SK-N-SH treated with all-trans-retinoic acid at 6 μM for 48 hours (cell line): ENCODE data around the gene SCFD2.

Experiments used
- ATAC-seq: fragments of 200-7000 bp; cut with Tn5 transposase; 3 replicates; pipeline ENCODE4 v1.9.1; 2020; ENCODE audit warnings: mild to moderate bottlenecking, moderate library complexity
- ARNTL ChIP-seq: fragments of 450-650 bp; formaldehyde crosslinking; IDR thresholded peaks from 2 replicates; pipeline ENCODE4 v1.5.0; 2020; ENCODE audit warnings: low read depth, mild to moderate bottlenecking, moderate library complexity, borderline replicate concordance
- CSDC2 ChIP-seq: fragments of 250-450 bp; sonication (Bioruptor Pico); IDR thresholded peaks from 2 replicates; pipeline ENCODE4 v1.5.0; 2020; ENCODE audit warnings: mild to moderate bottlenecking, moderate library complexity
- ESRRG ChIP-seq: fragments of 250-450 bp; sonication (Bioruptor Pico); IDR thresholded peaks from 2 replicates; pipeline ENCODE4 v1.6.1; 2021; ENCODE audit warnings: mild to moderate bottlenecking
- OSR1 ChIP-seq: fragments of 250-450 bp; sonication (Bioruptor Pico); IDR thresholded peaks from 2 replicates; pipeline ENCODE4 v1.8.0; 2022; ENCODE audit warnings: moderate library complexity, mild to moderate bottlenecking, inconsistent platforms
- PATZ1 ChIP-seq: fragments of 250-450 bp; sonication (Bioruptor Pico); IDR thresholded peaks from 2 replicates; pipeline ENCODE4 v1.8.0; 2020; ENCODE audit warnings: mild to moderate bottlenecking, moderate library complexity, borderline replicate concordance
- POU6F1 ChIP-seq: fragments of 250-450 bp; sonication (Bioruptor Pico); IDR thresholded peaks from 2 replicates; pipeline ENCODE4 v1.8.0; 2021; ENCODE audit warnings: low read depth, mild to moderate bottlenecking, moderate library complexity, borderline replicate concordance
- RARB ChIP-seq: fragments of 250-450 bp; sonication (Bioruptor Pico); IDR thresholded peaks from 2 replicates; pipeline ENCODE4 v1.8.0; 2021; ENCODE audit warnings: mild to moderate bottlenecking, moderate library complexity
- TCF4 ChIP-seq: fragments of 250-450 bp; sonication (Bioruptor Pico); IDR thresholded peaks from 2 replicates; pipeline ENCODE4 v1.8.0; 2021; ENCODE audit warnings: mild to moderate bottlenecking, moderate library complexity, borderline replicate concordance
- TOX ChIP-seq: fragments of 250-450 bp; sonication (Bioruptor Pico); IDR thresholded peaks from 2 replicates; pipeline ENCODE4 v1.8.0; 2021; ENCODE audit warnings: mild to moderate bottlenecking, moderate library complexity, borderline replicate concordance
- ZC3H10 ChIP-seq: fragments of 250-450 bp; sonication (Bioruptor Pico); IDR thresholded peaks from 2 replicates; pipeline ENCODE4 v1.5.1; 2021; ENCODE audit warnings: mild to moderate bottlenecking, moderate library complexity
- ZFP3 ChIP-seq: fragments of 250-450 bp; sonication (Bioruptor Pico); IDR thresholded peaks from 2 replicates; pipeline ENCODE4 v1.5.0; 2020; ENCODE audit warnings: mild to moderate bottlenecking, moderate library complexity
- ZFP30 ChIP-seq: fragments of 450-650 bp; formaldehyde crosslinking; IDR thresholded peaks from 2 replicates; pipeline ENCODE4 v1.5.0; 2022; ENCODE audit warnings: mild to moderate bottlenecking, moderate library complexity
- ZNF565 ChIP-seq: fragments of 450-650 bp; formaldehyde crosslinking; conservative IDR thresholded peaks from 2 replicates; pipeline ENCODE4 v1.5.0; 2020; ENCODE audit warnings: low read depth, mild to moderate bottlenecking, moderate library complexity
- ZNF70 ChIP-seq: fragments of 450-650 bp; formaldehyde crosslinking; IDR thresholded peaks from 2 replicates; pipeline ENCODE4 v1.5.0; 2020; ENCODE audit warnings: mild to moderate bottlenecking, moderate library complexity
- ZNF8 ChIP-seq: fragments of 450-650 bp; formaldehyde crosslinking; IDR thresholded peaks from 2 replicates; pipeline ENCODE4 v1.5.0; 2020; ENCODE audit warnings: mild to moderate bottlenecking, moderate library complexity
- TF ChIP-seq, protein P1 (sequence below): fragments of 250-450 bp; sonication (Bioruptor Pico); IDR thresholded peaks from 2 replicates; pipeline ENCODE4 v1.5.0; 2020; ENCODE audit warnings: mild to moderate bottlenecking, moderate library complexity
- TF ChIP-seq, protein P2 (sequence below): fragments of 250-450 bp; sonication (Bioruptor Pico); IDR thresholded peaks from 2 replicates; pipeline ENCODE4 v1.5.1; 2021; ENCODE audit warnings: mild to moderate bottlenecking, moderate library complexity
- TF ChIP-seq, protein P3 (sequence below): fragments of 250-450 bp; sonication (Bioruptor Pico); IDR thresholded peaks from 2 replicates; pipeline ENCODE4 v1.5.1; 2020; ENCODE audit warnings: low read depth, mild to moderate bottlenecking, moderate library complexity

SCFD2 gene

GRCh38 chr4:52824603-52825459 is 541.0 kb downstream of the SCFD2 start (continued):
- TF ChIP-seq, protein P1, sequence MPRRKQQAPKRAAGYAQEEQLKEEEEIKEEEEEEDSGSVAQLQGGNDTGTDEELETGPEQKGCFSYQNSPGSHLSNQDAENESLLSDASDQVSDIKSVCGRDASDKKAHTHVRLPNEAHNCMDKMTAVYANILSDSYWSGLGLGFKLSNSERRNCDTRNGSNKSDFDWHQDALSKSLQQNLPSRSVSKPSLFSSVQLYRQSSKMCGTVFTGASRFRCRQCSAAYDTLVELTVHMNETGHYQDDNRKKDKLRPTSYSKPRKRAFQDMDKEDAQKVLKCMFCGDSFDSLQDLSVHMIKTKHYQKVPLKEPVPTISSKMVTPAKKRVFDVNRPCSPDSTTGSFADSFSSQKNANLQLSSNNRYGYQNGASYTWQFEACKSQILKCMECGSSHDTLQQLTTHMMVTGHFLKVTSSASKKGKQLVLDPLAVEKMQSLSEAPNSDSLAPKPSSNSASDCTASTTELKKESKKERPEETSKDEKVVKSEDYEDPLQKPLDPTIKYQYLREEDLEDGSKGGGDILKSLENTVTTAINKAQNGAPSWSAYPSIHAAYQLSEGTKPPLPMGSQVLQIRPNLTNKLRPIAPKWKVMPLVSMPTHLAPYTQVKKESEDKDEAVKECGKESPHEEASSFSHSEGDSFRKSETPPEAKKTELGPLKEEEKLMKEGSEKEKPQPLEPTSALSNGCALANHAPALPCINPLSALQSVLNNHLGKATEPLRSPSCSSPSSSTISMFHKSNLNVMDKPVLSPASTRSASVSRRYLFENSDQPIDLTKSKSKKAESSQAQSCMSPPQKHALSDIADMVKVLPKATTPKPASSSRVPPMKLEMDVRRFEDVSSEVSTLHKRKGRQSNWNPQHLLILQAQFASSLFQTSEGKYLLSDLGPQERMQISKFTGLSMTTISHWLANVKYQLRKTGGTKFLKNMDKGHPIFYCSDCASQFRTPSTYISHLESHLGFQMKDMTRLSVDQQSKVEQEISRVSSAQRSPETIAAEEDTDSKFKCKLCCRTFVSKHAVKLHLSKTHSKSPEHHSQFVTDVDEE (CRISPR knock-in tag), result peak; percentile 72
- TF ChIP-seq CSDC2 (CRISPR knock-in tag) (no peak), ZNF70 (peak; percentile 86), ZNF8 (CRISPR knock-in tag) (no peak), ARNTL (no peak), ZC3H10 (no peak)

GRCh38 chr4:52824270-52824602 is 541.6 kb downstream of the SCFD2 start:
- no peak for ATAC-seq
- TF ChIP-seq, protein P1 (CRISPR knock-in tag), result no peak
- TF ChIP-seq POU6F1 (no peak), OSR1 (no peak), TOX (CRISPR knock-in tag) (no peak), ZNF8 (CRISPR knock-in tag) (no peak), PATZ1 (CRISPR knock-in tag) (no peak), ZFP3 (no peak), RARB (CRISPR knock-in tag) (no peak), ZFP30 (CRISPR knock-in tag) (no peak), ESRRG (CRISPR knock-in tag) (no peak), ARNTL (no peak), CSDC2 (CRISPR knock-in tag) (no peak), TCF4 (CRISPR knock-in tag) (no peak), ZNF565 (CRISPR knock-in tag) (no peak), ZC3H10 (no peak)
- TF ChIP-seq, protein P2, sequence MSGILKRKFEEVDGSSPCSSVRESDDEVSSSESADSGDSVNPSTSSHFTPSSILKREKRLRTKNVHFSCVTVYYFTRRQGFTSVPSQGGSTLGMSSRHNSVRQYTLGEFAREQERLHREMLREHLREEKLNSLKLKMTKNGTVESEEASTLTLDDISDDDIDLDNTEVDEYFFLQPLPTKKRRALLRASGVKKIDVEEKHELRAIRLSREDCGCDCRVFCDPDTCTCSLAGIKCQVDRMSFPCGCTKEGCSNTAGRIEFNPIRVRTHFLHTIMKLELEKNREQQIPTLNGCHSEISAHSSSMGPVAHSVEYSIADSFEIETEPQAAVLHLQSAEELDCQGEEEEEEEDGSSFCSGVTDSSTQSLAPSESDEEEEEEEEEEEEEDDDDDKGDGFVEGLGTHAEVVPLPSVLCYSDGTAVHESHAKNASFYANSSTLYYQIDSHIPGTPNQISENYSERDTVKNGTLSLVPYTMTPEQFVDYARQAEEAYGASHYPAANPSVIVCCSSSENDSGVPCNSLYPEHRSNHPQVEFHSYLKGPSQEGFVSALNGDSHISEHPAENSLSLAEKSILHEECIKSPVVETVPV (CRISPR knock-in tag), result no peak
- TF ChIP-seq, protein P3, sequence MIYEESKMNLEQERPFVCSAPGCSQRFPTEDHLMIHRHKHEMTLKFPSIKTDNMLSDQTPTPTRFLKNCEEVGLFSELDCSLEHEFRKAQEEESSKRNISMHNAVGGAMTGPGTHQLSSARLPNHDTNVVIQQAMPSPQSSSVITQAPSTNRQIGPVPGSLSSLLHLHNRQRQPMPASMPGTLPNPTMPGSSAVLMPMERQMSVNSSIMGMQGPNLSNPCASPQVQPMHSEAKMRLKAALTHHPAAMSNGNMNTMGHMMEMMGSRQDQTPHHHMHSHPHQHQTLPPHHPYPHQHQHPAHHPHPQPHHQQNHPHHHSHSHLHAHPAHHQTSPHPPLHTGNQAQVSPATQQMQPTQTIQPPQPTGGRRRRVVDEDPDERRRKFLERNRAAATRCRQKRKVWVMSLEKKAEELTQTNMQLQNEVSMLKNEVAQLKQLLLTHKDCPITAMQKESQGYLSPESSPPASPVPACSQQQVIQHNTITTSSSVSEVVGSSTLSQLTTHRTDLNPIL (CRISPR knock-in tag), result no peak
